HEK293T (cell line): ENCODE results near the gene PLET1.

Experiments
- CTCF ChIA-PET: fragments of 350-600 bp; formaldehyde crosslinking; extraction: SDS; loops from one replicate; lab custom pipeline; 2021; ENCODE audit warnings: antibody characterized with exemption, inconsistent platforms; lab: Yijun Ruan, JAX
- POLR2A ChIA-PET: fragments of 350-600 bp; formaldehyde crosslinking; extraction: SDS; loops from one replicate; lab custom pipeline; 2020; ENCODE audit warnings: antibody characterized with exemption, inconsistent platforms; lab: Yijun Ruan, JAX
- DNase-seq: peaks from one replicate; pipeline ENCODE4 v3.0.0; 2012; ENCODE audit warnings: mixed read lengths; ENCODE audit errors: extremely low spot score
- ARNT ChIP-seq: fragments of 450-650 bp; IDR thresholded peaks from 2 replicates; pipeline ENCODE4 v1.6.1; 2017; ENCODE audit warnings: mild to moderate bottlenecking
- BHLHE40 ChIP-seq: fragments of 450-650 bp; IDR thresholded peaks from 2 replicates; pipeline ENCODE4 v1.6.1; 2016; ENCODE audit warnings: mild to moderate bottlenecking, moderate library complexity, borderline replicate concordance
- CTBP1 ChIP-seq: fragments of 450-650 bp; IDR thresholded peaks from 2 replicates; pipeline ENCODE4 v1.6.1; 2016; ENCODE audit warnings: borderline replicate concordance
- ELF4 ChIP-seq: fragments of 450-650 bp; IDR thresholded peaks from 2 replicates; pipeline ENCODE4 v1.6.1; 2017; ENCODE audit warnings: antibody characterized with exemption
- FOXA1 ChIP-seq: fragments of 450-650 bp; IDR thresholded peaks from 2 replicates; pipeline ENCODE4 v1.6.1; 2016; ENCODE audit warnings: mild to moderate bottlenecking
- FOXK2 ChIP-seq: fragments of 450-650 bp; IDR thresholded peaks from 2 replicates; pipeline ENCODE4 v1.6.1; 2016; ENCODE audit warnings: mild to moderate bottlenecking
- FOXM1 ChIP-seq: fragments of 450-650 bp; IDR thresholded peaks from 2 replicates; pipeline ENCODE4 v1.6.1; 2017; ENCODE audit warnings: mild to moderate bottlenecking, borderline replicate concordance
- HDGF ChIP-seq: fragments of 450-650 bp; IDR thresholded peaks from 2 replicates; pipeline ENCODE4 v1.6.1; 2017; ENCODE audit warnings: antibody characterized with exemption, borderline replicate concordance
- L3MBTL2 ChIP-seq: fragments of 450-650 bp; conservative IDR thresholded peaks from 2 replicates; pipeline ENCODE4 v1.6.1; 2016; ENCODE audit warnings: mild to moderate bottlenecking
- LEF1 ChIP-seq: fragments of 450-650 bp; IDR thresholded peaks from 2 replicates; pipeline ENCODE4 v1.6.1; 2017; ENCODE audit warnings: mild to moderate bottlenecking, borderline replicate concordance
- NFRKB ChIP-seq: fragments of 450-650 bp; IDR thresholded peaks from 2 replicates; pipeline ENCODE4 v1.6.1; 2016; ENCODE audit warnings: mild to moderate bottlenecking, moderate library complexity
- PKNOX1 ChIP-seq: fragments of 450-650 bp; IDR thresholded peaks from 2 replicates; pipeline ENCODE4 v1.6.1; 2016
- SP1 ChIP-seq: fragments of 450-650 bp; IDR thresholded peaks from 2 replicates; pipeline ENCODE4 v1.6.1; 2017
- SUZ12 ChIP-seq: fragments of 450-650 bp; IDR thresholded peaks from 2 replicates; pipeline ENCODE4 v1.6.1; 2016; ENCODE audit warnings: mild to moderate bottlenecking
- TARDBP ChIP-seq: fragments of 450-650 bp; IDR thresholded peaks from 2 replicates; pipeline ENCODE4 v1.6.1; 2016
- ZNF384 ChIP-seq: fragments of 450-650 bp; IDR thresholded peaks from 2 replicates; pipeline ENCODE4 v1.6.1; 2016

Gene PLET1, protein sequence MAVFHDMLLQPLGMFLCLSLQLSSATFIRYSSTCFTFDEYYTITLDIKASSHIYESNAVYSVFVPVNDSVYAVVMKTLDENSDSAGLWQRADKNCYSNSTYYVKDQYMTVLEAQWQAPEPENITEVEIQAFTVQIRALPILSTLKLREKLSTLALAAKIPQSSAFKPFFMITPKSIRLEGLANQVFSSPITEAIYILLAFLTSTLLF

DNA sequence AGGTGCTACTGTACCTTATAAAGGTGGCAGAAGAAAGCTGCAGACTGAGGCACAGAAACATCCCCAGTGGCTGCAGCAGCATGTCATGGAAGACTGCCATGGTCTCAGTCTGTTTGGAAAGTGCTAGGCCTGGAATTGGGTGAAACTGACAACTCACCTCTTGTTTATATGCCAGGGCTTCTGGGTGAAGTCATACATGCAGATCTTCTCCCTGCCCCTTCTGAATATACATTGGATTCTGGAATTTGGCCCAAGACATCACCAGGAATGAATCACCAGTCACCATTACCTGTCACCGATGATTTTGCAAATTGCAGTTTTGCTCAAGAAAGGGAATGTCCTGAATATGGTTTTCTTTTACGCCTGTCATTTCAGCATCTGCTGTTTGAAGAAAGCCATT is at the start of gene PLET1:
Gene PLET1 (minus strand): TSS at position 371 of the 400 bp plus-strand sequence. CDS start 271 bp downstream, at position 100.
- no peak for TF ChIP-seq FOXA1
- no peak for TF ChIP-seq ELF4
- TF ChIP-seq SP1, result no peak
- TF ChIP-seq CTBP1, result no peak
- CTCF ChIA-PET, result no interaction called here
- POLR2A ChIA-PET, result no interaction called here
- DNase-seq, result no peak

GRCh38 chr11:112310419-112310818 is 49.8 kb upstream of the PLET1 start:
- CTCF ChIA-PET, result no interaction called here
- no peak for DNase-seq
- POLR2A ChIA-PET, result no interaction called here
- no peak for TF ChIP-seq LEF1
- no peak for TF ChIP-seq SUZ12
- TF ChIP-seq ARNT, result no peak
- TF ChIP-seq FOXA1, result no peak
- TF ChIP-seq ZNF384, result no peak
- no peak for TF ChIP-seq BHLHE40
- TF ChIP-seq NFRKB, result no peak
- no peak for TF ChIP-seq TARDBP
- no peak for TF ChIP-seq SP1
- no peak for TF ChIP-seq HDGF
- no peak for TF ChIP-seq CTBP1
- TF ChIP-seq L3MBTL2, result no peak
- no peak for TF ChIP-seq FOXM1
- no peak for TF ChIP-seq PKNOX1
- no peak for TF ChIP-seq FOXK2
- TF ChIP-seq ELF4, result no peak

GRCh38 chr11:112308651-112309050 is 48.0 kb upstream of the PLET1 start:
- no peak for DNase-seq
- ChIA-PET POLR2A (no interaction called here), CTCF (no interaction called here)
- TF ChIP-seq FOXK2 (no peak), SP1 (no peak), HDGF (no peak), L3MBTL2 (no peak), SUZ12 (no peak), BHLHE40 (no peak), NFRKB (no peak)

GRCh38 chr11:112307616-112308015 is 47.0 kb upstream of the PLET1 start:
- POLR2A ChIA-PET, result no interaction called here
- no peak for DNase-seq
- CTCF ChIA-PET, result no interaction called here
- TF ChIP-seq FOXM1 (no peak), BHLHE40 (no peak), LEF1 (no peak), FOXA1 (no peak), L3MBTL2 (no peak), SUZ12 (no peak), FOXK2 (no peak), NFRKB (no peak), ELF4 (no peak), ZNF384 (no peak), TARDBP (no peak), HDGF (no peak), SP1 (no peak), PKNOX1 (no peak), ARNT (no peak), CTBP1 (no peak)

- DNase-seq, result no peak
- CTCF ChIA-PET, result no interaction called here
- no peak for TF ChIP-seq BHLHE40
- no peak for TF ChIP-seq FOXK2
- TF ChIP-seq NFRKB, result no peak
- TF ChIP-seq CTBP1, result no peak
- TF ChIP-seq ARNT, result no peak
- TF ChIP-seq LEF1, result no peak
- TF ChIP-seq ZNF384, result no peak
- TF ChIP-seq TARDBP, result no peak
- TF ChIP-seq PKNOX1, result no peak
- TF ChIP-seq FOXM1, result no peak
- TF ChIP-seq FOXA1, result no peak
- TF ChIP-seq L3MBTL2, result no peak
- no peak for TF ChIP-seq ELF4
- TF ChIP-seq SP1, result no peak
- TF ChIP-seq HDGF, result no peak
- TF ChIP-seq SUZ12, result no peak
- POLR2A ChIA-PET, result no interaction called here
Measured at GRCh38 chr11:112306230-112306629, 45.6 kb upstream of the PLET1 start.

- DNase-seq, result no peak
- ChIA-PET CTCF (no interaction called here), POLR2A (no interaction called here)
- no peak for TF ChIP-seq TARDBP
- no peak for TF ChIP-seq PKNOX1
- TF ChIP-seq L3MBTL2, result no peak
- no peak for TF ChIP-seq FOXA1
- TF ChIP-seq CTBP1, result no peak
- no peak for TF ChIP-seq SP1
Measured at GRCh38 chr11:112304914-112305313, 44.3 kb upstream of the PLET1 start.
